Activated T-cell treated with anti-CD3 and anti-CD28 coated beads, Interleukin-2, amount 50 U/mL, for 4 hours (primary cell): ENCODE results near the gene SORT1. TPM values are rescaled to one million over a fixed set of nuclear protein-coding genes. Genes with fewer than 3 reads are reported as not detected.
A peak's percentile ranks its signal among the peaks of the same experiment; 100 is the strongest.
"Not testable (repeated sequence)": the region's sequence is repeated elsewhere in the genome, so short reads cannot be mapped to it uniquely, and the experiment has no call there.

Experiments used
- ATAC-seq, 2 donors: fragments of 200-7000 bp; cut with Tn5 transposase; one replicate each; pipeline ENCODE4 v1.10.0; 2021
- DNase-seq: peaks from one replicate; pipeline ENCODE4 v3.0.0-alpha.2; 2020
- H3K27me3 Mint-ChIP-seq: one replicate; pipeline ENCODE4 v1.8.0; 2021; ENCODE audit warnings: low read depth, mixed read lengths
- H3K36me3 Mint-ChIP-seq: one replicate; pipeline ENCODE4 v1.8.0; 2022; ENCODE audit warnings: mixed read lengths; ENCODE audit not compliant: insufficient read depth
- H3K4me1 Mint-ChIP-seq: one replicate; pipeline ENCODE4 v1.8.0; 2021; ENCODE audit warnings: low read depth, mixed read lengths
- H3K4me3 Mint-ChIP-seq: one replicate; pipeline ENCODE4 v1.8.0; 2021; ENCODE audit warnings: mild to moderate bottlenecking, moderate library complexity, mixed read lengths
- H3K9me3 Mint-ChIP-seq: one replicate; pipeline ENCODE4 v1.8.0; 2021; ENCODE audit warnings: mixed read lengths
- total RNA-seq, 3 donors: library from RNA; stranded (reverse); gene quantifications; one replicate each; pipeline ENCODE4 v1.2.1, GENCODE V29; 2021

SORT1 gene
- 1 to 10 TPM; 1.1 to 1.6 (median 1.2) TPM for total RNA-seq

GRCh38 chr1:109397581-109398342 is at the start of gene SORT1:
SORT1 (minus strand) TSS chr1:109397918; CDS start chr1:109397892, 26 bp downstream.
- Mint-ChIP-seq H3K4me3 (peak within 1 kb of the TSS; percentile 77), H3K27me3 (peaks cover 42% of the 10 kb centered on the region), H3K36me3 (peaks cover 7% of the 10 kb centered on the region), H3K9me3 (no peaks in the 10 kb centered on the region), H3K4me1 (peaks cover 12% of the 10 kb centered on the region)
- ATAC-seq = peak; percentile 98 to 99
- DNase-seq = peak; percentile 36

- H3K4me3 Mint-ChIP-seq, H3K4me1 Mint-ChIP-seq, ATAC-seq, DNase-seq, H3K36me3 Mint-ChIP-seq, H3K9me3 Mint-ChIP-seq: not testable (repeated sequence)
- peaks cover 29% of the 10 kb centered on the region for H3K27me3 Mint-ChIP-seq
These were observed 48.4 kb upstream of the SORT1 start for GRCh38 chr1:109445949-109446695.

- no peaks in the 10 kb centered on the region for H3K4me1 Mint-ChIP-seq
- H3K27me3 Mint-ChIP-seq = peaks cover 18% of the 10 kb centered on the region
- DNase-seq (no peak), ATAC-seq (no peak)
- H3K36me3 Mint-ChIP-seq = no peaks in the 10 kb centered on the region
- no peak overlapping the region for H3K4me3 Mint-ChIP-seq
- H3K9me3 Mint-ChIP-seq = peaks cover 3% of the 10 kb centered on the region
These were observed 46.6 kb upstream of the SORT1 start for GRCh38 chr1:109444346-109444745.

DNA sequence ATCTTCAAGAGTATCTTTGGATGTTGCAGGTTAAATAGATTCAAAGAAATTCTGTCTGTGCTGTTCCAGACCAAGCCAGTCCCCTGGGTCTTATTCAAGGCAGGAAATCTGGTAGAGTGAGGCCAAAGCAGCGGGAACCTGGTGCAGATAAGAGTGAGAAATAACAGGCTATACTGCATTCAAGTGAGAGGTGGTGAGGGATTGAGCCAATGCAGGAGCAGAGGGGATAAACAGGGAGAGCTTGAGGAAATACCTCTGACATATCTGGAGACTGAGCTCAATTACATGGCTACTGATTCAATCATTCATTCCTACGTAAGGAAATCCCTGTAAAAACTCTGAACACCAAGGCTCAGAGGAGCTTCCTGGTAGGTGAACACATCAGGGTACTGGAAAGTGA is 45.8 kb upstream of the SORT1 start:
- peaks cover 18% of the 10 kb centered on the region for H3K27me3 Mint-ChIP-seq
- H3K36me3 Mint-ChIP-seq = no peaks in the 10 kb centered on the region
- H3K4me1 Mint-ChIP-seq = no peaks in the 10 kb centered on the region
- ATAC-seq = no peak
- H3K9me3 Mint-ChIP-seq = no peaks in the 10 kb centered on the region
- no peak for DNase-seq
- H3K4me3 Mint-ChIP-seq = no peak overlapping the region

DNA sequence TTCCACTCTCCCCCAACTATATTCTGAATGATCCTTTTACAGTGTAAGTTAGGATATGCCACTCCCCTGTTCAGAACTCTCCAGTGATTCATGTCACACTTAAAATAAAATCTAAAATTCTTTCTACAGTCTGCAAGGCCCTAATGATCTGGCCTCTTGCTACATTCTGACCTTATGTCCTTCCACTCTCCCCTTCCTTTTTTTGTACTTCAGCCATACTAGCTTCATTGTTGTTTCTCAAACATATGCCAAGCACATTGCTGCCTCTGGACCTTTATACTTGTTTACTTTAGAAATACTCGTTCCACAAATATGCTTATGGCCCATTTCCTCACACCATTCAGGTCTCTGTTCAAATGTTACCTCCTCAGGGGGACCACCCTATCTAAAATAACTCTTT is 43.4 kb upstream of the SORT1 start:
- H3K9me3 Mint-ChIP-seq = no peaks in the 10 kb centered on the region
- no peaks in the 10 kb centered on the region for H3K36me3 Mint-ChIP-seq
- no peak for ATAC-seq
- DNase-seq = no peak
- no peak overlapping the region for H3K4me3 Mint-ChIP-seq
- H3K27me3 Mint-ChIP-seq = peaks cover 11% of the 10 kb centered on the region
- H3K4me1 Mint-ChIP-seq = no peaks in the 10 kb centered on the region

DNA sequence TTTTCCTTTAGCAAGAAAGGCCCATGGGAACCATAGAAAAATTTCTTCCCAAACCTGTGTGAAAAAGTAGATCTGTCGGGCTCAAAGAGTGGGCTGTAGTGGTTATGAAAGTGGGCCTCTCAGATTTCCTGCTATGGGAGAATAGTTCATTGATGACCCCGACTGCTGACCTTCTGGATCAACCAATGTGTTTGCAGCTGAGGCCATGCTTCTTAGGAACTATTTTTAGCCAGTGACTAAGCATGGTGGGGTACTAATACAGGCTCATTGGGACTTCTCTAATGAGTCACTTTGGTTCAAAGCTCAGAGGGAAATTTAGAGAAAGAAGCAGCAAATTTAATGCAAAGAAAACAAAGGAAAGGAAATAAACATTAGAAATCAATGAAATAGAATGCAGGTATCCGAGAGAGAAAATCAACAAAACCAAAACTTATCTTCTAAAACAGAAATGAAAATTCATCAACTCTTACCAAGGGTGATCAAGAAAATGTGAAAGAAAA is 41.1 kb upstream of the SORT1 start:
- Mint-ChIP-seq H3K27me3 (peaks cover 10% of the 10 kb centered on the region), H3K9me3 (no peaks in the 10 kb centered on the region), H3K4me3 (no peak overlapping the region), H3K36me3 (no peaks in the 10 kb centered on the region), H3K4me1 (no peaks in the 10 kb centered on the region)
- peak; percentile 78 to 80 for ATAC-seq
- DNase-seq = no peak

- no peak overlapping the region for H3K4me3 Mint-ChIP-seq
- ATAC-seq = no peak
These were observed 36.8 kb upstream of the SORT1 start for GRCh38 chr1:109434484-109434883.

DNA sequence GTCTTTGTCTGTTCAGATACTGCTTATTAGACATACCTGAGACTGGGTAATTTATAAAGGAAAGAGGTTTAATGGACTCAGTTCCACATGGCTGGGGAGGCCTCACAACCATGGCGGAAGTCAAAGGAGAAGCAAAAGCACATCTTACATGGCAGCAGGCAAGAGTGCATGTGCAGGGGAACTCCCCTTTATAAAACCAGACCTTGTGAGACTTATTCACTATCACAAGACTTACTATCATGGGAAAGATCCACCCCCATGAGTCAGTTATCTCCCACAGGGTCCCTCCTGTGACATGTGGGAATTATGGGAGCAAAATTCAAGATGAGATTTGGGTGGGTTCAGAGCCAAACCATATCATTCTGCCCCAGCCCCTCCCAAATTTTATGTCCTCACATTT is 35.6 kb upstream of the SORT1 start:
- ATAC-seq (no peak), DNase-seq (no peak)
- Mint-ChIP-seq H3K27me3 (peaks cover 15% of the 10 kb centered on the region), H3K4me3 (no peak overlapping the region), H3K4me1 (no peaks in the 10 kb centered on the region), H3K9me3 (no peaks in the 10 kb centered on the region), H3K36me3 (no peaks in the 10 kb centered on the region)

More at GRCh38 chr1:109434484-109434883, 36.8 kb upstream of the SORT1 start:
- no peaks in the 10 kb centered on the region for H3K4me1 Mint-ChIP-seq
- H3K9me3 Mint-ChIP-seq = no peaks in the 10 kb centered on the region
- peaks cover 15% of the 10 kb centered on the region for H3K27me3 Mint-ChIP-seq
- no peak for DNase-seq
- no peaks in the 10 kb centered on the region for H3K36me3 Mint-ChIP-seq

DNA sequence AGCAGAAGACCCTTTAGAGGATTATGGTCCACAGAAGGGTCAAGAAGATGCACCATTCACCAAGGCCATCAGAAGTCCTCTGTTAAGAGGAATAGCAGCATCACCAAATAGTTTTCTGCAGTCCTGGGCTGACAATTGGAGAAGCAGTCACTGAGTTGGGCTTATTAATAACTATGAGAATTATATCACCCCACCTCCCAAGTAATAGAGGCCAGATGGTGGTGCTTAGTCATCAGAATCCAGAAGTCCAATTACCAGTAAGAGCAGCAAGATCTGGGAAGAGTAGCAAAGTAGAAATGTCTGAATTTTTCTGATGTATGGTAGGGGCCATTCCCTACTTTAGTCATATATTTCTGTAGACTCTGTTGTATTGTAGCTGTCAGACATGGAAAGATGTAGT is 34.6 kb upstream of the SORT1 start:
- peaks cover 1% of the 10 kb centered on the region for H3K4me1 Mint-ChIP-seq
- DNase-seq (no peak), ATAC-seq (no peak)
- H3K9me3 Mint-ChIP-seq = no peaks in the 10 kb centered on the region
- peaks cover 15% of the 10 kb centered on the region for H3K27me3 Mint-ChIP-seq
- H3K36me3 Mint-ChIP-seq = no peaks in the 10 kb centered on the region
- no peak overlapping the region for H3K4me3 Mint-ChIP-seq

DNA sequence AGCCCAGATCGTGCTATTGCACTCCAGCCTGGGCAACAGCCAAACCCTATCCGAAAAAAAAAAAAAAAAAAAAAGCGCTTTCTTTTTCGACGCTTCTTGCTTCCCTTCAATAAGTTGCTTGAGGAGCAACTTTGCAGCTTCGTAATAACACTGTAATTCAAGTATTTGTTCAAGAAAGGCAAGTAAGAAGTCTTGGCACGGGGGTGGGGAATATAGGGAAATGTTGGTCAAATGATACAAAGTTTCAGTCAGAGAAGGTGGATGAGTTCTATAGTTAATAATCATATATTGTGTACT is 29.4 kb upstream of the SORT1 start:
- ATAC-seq (no peak), DNase-seq (no peak)
- H3K36me3 Mint-ChIP-seq = peaks cover 11% of the 10 kb centered on the region
- H3K4me3 Mint-ChIP-seq = peak overlapping the region; percentile 94
- H3K27me3 Mint-ChIP-seq = no peaks in the 10 kb centered on the region
- H3K4me1 Mint-ChIP-seq = peaks cover 36% of the 10 kb centered on the region
- no peaks in the 10 kb centered on the region for H3K9me3 Mint-ChIP-seq

DNA sequence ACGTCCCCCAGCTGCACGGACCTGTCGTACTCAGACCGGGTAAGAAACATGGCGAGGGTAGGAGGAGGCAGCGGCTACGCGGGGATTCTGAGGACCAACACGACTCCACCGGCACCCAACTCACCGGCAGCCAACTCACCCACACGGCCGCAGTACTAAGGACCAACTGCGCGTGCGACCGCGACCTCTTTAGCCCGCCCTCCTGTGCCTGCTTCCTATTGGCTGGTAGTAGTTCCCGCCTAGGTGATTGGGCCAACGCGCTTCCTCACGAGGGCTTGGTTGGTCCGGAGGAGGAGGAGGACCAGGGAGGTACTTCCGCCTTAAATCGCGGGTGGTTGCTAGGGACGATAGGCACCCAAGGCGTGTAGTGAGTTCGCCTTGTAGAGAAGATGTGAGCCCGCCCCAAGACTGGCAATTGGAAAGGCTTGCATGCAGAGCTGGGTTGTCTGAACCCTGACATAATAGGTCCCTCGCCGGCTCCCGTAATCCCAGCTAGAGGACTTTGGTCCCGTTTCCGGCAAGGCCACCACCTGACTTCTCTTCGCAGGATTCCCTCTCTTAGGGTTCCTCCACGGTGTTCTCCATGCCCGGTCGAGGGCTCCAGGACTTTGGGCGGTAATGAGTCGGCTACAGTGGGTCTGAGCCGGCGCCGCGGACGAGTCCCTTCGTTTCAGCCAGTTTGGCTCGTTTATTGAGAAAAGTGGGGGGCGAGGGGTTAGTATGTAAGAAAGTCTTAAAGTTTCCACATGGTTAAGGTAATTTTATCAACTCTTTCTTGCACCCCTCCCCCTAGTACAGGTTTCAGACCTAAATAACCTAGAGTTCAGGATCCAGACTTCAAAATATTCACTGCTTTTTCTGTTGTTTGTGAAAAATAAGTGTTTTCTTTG is 28.8 kb upstream of the SORT1 start, which contains the start of gene PSMA5:
Gene PSMA5 (minus strand): TSS at position 168 of the 890 bp plus-strand sequence. CDS start 118 bp downstream, at position 50.
- H3K9me3 Mint-ChIP-seq = no peaks in the 10 kb centered on the region
- ATAC-seq (peak; percentile 95 to 97), DNase-seq (peak; percentile 91)
- no peaks in the 10 kb centered on the region for H3K27me3 Mint-ChIP-seq
- peaks cover 39% of the 10 kb centered on the region for H3K4me1 Mint-ChIP-seq
- H3K36me3 Mint-ChIP-seq = peaks cover 14% of the 10 kb centered on the region
- peak within 1 kb of the TSS; percentile 94 for H3K4me3 Mint-ChIP-seq

- ATAC-seq (peak; percentile 46 to 49), DNase-seq (peak; percentile 48)
- Mint-ChIP-seq H3K9me3 (no peaks in the 10 kb centered on the region), H3K36me3 (peaks cover 14% of the 10 kb centered on the region), H3K4me1 (peaks cover 39% of the 10 kb centered on the region), H3K4me3 (peak overlapping the region; percentile 94), H3K27me3 (no peaks in the 10 kb centered on the region)
These were observed 27.9 kb upstream of the SORT1 start for GRCh38 chr1:109425391-109426280.

GRCh38 chr1:109423498-109423897 is 25.8 kb upstream of the SORT1 start:
- Mint-ChIP-seq H3K9me3 (no peaks in the 10 kb centered on the region), H3K36me3 (peaks cover 25% of the 10 kb centered on the region), H3K4me1 (peaks cover 39% of the 10 kb centered on the region), H3K27me3 (no peaks in the 10 kb centered on the region), H3K4me3 (peak overlapping the region; percentile 94)
- no peak for DNase-seq
- ATAC-seq = no peak
